HG03521 (cell line): ENCODE results near the gene PCBD1.

ENCODE experiments used
- ATAC-seq: cut with Tn5 transposase; IDR thresholded peaks from one replicate; pipeline ENCODE4 v1.9.1; 2021; ENCODE audit warnings: mild to moderate bottlenecking, moderate library complexity; ENCODE audit not compliant: unreplicated experiment

Gene PCBD1

GRCh38 chr10:70918851-70919530 is 30.6 kb upstream of the PCBD1 start:
- ATAC-seq, result no peak

GRCh38 chr10:70917635-70918034 is 29.3 kb upstream of the PCBD1 start:
- ATAC-seq, result no peak

GRCh38 chr10:70917226-70917625 is 28.9 kb upstream of the PCBD1 start:
- ATAC-seq, result no peak

- ATAC-seq, result no peak
Measured at GRCh38 chr10:70916241-70916640, 27.9 kb upstream of the PCBD1 start.

GRCh38 chr10:70915806-70916205 is 27.4 kb upstream of the PCBD1 start:
- ATAC-seq, result no peak

GRCh38 chr10:70915206-70915605 is 26.8 kb upstream of the PCBD1 start:
- no peak for ATAC-seq

GRCh38 chr10:70914316-70914864 is 26.0 kb upstream of the PCBD1 start:
- no peak for ATAC-seq

- no peak for ATAC-seq
Measured at GRCh38 chr10:70913893-70914240, 25.5 kb upstream of the PCBD1 start.

GRCh38 chr10:70913191-70913892 is 25.0 kb upstream of the PCBD1 start:
- ATAC-seq, result no peak

- no peak for ATAC-seq
Measured at GRCh38 chr10:70912556-70912955, 24.2 kb upstream of the PCBD1 start.

- no peak for ATAC-seq
Measured at GRCh38 chr10:70911386-70911785, 23.0 kb upstream of the PCBD1 start.

GRCh38 chr10:70910486-70911341 is 22.3 kb upstream of the PCBD1 start:
- no peak for ATAC-seq

GRCh38 chr10:70909326-70909935 is 21.1 kb upstream of the PCBD1 start:
- no peak for ATAC-seq

GRCh38 chr10:70908406-70909296 is 20.3 kb upstream of the PCBD1 start:
- no peak for ATAC-seq

GRCh38 chr10:70907637-70908405 is 19.5 kb upstream of the PCBD1 start:
- no peak for ATAC-seq

GRCh38 chr10:70906953-70907636 is 18.7 kb upstream of the PCBD1 start:
- ATAC-seq, result no peak

- no peak for ATAC-seq
Measured at GRCh38 chr10:70906031-70906783, 17.8 kb upstream of the PCBD1 start.
